VCaP (cell line): ENCODE measurements around the gene C14orf93.

Experiments
- H3K27ac ChIP-seq: fragments of 450-650 bp; 2 replicates; pipeline ENCODE4 v1.5.1; 2017
- TF ChIP-seq, protein P1 (sequence below): fragments of 450-650 bp; conservative IDR thresholded peaks from 2 replicates; pipeline ENCODE4 v1.5.1; 2017; ENCODE audit warnings: mild to moderate bottlenecking, moderate library complexity

The C14orf93 gene

GRCh38 chr14:23047751-23048693 is 38.1 kb upstream of the C14orf93 start:
- no peak overlapping the region for H3K27ac ChIP-seq
- TF ChIP-seq, protein P1, sequence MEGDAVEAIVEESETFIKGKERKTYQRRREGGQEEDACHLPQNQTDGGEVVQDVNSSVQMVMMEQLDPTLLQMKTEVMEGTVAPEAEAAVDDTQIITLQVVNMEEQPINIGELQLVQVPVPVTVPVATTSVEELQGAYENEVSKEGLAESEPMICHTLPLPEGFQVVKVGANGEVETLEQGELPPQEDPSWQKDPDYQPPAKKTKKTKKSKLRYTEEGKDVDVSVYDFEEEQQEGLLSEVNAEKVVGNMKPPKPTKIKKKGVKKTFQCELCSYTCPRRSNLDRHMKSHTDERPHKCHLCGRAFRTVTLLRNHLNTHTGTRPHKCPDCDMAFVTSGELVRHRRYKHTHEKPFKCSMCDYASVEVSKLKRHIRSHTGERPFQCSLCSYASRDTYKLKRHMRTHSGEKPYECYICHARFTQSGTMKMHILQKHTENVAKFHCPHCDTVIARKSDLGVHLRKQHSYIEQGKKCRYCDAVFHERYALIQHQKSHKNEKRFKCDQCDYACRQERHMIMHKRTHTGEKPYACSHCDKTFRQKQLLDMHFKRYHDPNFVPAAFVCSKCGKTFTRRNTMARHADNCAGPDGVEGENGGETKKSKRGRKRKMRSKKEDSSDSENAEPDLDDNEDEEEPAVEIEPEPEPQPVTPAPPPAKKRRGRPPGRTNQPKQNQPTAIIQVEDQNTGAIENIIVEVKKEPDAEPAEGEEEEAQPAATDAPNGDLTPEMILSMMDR = no peak

DNA sequence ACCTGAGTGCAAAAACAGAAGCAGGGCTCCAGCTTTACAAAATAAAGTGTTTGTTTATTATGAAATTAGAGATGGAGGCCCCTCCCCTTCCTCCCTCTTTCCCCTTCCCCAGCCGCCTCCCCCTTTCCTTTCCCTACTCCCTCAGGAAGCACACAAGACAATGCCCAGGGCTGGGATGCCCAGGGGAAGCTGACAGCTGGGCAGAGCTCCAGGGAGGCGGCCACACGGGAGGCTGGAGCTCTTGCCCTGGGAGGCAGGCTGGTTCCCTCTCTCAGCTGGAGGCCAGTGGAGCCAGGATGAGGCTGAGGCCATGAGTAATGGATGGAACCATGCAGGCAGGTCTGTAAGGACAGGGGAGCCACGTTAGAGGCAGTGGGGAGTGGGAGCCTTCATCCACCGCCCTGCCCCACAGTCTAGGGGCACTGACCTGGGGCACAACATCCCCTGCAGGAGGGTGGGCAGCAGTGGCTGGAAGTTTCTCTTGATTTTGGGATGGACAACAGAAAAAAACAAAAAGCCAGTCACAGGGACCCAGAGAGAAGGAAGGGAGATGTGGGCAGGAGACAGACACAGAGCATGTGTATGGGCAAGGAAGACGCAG is 37.2 kb upstream of the C14orf93 start:
- TF ChIP-seq, protein P1 = no peak
- H3K27ac ChIP-seq = no peak overlapping the region

DNA sequence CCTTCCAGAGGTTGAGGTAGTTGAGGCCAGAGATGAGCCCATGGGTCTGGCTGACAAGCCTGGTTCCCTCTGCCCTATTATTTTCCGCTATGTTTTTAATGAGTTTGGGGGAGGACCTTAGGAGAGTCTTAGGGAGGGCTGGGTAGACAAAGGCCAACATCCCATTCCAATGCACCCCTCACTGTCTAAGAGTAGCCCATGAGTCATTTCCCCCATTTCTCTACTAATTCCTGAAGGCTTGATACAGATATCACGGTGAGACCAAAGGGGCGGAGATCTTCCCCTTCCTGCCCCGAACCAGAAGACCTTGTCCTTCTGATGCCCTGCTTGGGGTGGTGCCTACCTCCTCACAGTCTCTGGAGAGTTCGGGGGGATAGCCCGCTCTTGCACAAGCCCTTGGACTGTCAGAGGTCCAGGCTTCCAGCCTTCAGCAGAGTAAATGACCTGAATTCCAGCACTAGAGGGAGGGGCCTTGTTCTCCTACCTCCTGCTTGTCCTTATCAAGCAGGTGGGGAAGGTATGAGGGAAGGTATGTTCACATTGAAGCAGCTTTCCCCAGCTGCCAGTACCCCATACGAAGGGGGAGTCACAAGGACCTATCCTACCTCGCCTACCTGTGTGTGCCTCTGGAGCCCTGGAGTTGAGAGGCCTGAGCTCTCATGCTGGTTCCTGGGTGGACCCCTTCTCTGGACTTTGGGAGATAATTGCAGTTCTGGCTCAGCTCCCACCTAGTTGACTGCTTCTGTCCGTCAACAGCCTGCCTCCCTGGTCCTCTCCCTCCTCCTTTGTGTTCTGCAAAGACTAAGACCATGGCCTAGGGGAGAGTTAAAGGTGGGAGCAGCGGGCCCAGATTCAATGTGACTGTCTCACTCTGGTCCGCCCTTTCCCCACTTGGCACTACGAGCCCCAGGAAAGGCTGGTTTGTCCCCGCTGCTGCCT is 35.7 kb upstream of the C14orf93 start:
- TF ChIP-seq, protein P1 = no peak
- H3K27ac ChIP-seq = no peak overlapping the region

GRCh38 chr14:23044840-23045239 is 34.9 kb upstream of the C14orf93 start:
- H3K27ac ChIP-seq = no peak overlapping the region
- TF ChIP-seq, protein P1 = no peak

GRCh38 chr14:23043754-23044153 is 33.8 kb upstream of the C14orf93 start:
- TF ChIP-seq, protein P1 = no peak
- H3K27ac ChIP-seq = no peak overlapping the region

- TF ChIP-seq, protein P1 = no peak
- H3K27ac ChIP-seq = no peak overlapping the region
Observed at GRCh38 chr14:23043145-23043544, 33.2 kb upstream of the C14orf93 start.
